HTERT RPE-1 (cell line): ENCODE results near the gene FGFRL1.

ENCODE experiments used
- in situ Hi-C: fragments of 300-500 bp; cut with MboI; formaldehyde crosslinking; loops from 4 replicates; pipeline ENCODE4 v1.14.3; 2020; ENCODE audit warnings: low sequenced_read_pairs

The FGFRL1 gene

DNA sequence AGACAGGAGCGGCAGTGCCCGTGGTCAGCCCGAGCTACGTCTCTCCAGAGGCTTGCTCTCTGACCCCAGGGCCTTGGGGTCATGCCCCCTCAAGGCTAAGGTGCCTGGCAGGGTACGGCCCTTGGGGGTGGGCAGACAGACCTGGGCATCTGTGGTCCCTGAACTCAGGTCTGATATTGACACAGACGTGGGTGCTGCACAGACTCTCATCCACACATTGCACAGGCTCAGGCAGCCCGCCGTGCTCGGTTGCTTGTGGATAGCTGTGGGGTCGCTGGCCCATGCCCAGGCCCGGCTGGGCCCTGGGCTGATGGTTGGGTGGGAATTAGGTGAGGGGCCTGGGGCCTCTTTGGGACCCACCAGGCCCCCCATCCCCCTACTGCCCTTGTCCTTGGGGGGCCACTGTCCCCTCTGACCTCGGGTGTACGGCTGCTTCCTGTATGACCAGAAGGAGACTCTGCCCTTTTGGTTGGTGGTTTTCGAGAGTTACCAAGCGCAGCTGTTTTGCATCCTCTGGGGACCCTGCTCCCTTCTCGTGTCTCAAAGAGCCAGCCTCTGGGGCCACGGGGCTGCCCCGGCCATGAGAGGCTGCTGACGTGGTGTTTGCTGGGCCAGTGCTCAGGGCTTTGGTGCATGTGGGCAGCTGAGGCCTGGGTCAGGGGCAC, 10.1 kb downstream of the FGFRL1 start:
- in situ Hi-C loops, result no loop called here

DNA sequence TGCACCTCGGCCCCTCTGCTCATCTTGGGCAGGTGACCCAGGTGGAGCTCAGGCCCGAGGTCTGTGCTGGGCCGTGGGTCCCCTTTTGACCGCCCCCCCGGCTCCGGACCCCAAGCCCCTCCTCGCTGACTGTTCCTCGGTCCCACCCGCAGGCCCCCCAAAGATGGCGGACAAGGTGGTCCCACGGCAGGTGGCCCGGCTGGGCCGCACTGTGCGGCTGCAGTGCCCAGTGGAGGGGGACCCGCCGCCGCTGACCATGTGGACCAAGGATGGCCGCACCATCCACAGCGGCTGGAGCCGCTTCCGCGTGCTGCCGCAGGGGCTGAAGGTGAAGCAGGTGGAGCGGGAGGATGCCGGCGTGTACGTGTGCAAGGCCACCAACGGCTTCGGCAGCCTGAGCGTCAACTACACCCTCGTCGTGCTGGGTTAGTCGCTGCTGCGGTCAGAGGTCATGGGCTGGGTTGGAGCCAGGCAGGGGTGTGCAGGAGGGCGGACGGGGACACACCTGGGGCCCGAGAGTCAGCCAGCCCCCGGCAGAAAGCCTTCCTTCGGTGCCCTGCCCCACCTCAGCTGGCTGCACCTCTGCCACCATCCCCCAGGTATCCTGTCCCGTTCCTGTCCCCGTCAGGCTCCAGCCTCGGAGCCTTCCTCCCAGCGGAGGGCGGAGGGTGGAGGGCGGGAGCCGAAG, 10.8 kb downstream of the FGFRL1 start:
- in situ Hi-C loops, result no loop called here

GRCh38 chr4:1022739-1023066, 11.3 kb downstream of the FGFRL1 start:
- in situ Hi-C loops, result no loop called here

GRCh38 chr4:1023075-1023640, 11.7 kb downstream of the FGFRL1 start:
- in situ Hi-C loops, result no loop called here

DNA sequence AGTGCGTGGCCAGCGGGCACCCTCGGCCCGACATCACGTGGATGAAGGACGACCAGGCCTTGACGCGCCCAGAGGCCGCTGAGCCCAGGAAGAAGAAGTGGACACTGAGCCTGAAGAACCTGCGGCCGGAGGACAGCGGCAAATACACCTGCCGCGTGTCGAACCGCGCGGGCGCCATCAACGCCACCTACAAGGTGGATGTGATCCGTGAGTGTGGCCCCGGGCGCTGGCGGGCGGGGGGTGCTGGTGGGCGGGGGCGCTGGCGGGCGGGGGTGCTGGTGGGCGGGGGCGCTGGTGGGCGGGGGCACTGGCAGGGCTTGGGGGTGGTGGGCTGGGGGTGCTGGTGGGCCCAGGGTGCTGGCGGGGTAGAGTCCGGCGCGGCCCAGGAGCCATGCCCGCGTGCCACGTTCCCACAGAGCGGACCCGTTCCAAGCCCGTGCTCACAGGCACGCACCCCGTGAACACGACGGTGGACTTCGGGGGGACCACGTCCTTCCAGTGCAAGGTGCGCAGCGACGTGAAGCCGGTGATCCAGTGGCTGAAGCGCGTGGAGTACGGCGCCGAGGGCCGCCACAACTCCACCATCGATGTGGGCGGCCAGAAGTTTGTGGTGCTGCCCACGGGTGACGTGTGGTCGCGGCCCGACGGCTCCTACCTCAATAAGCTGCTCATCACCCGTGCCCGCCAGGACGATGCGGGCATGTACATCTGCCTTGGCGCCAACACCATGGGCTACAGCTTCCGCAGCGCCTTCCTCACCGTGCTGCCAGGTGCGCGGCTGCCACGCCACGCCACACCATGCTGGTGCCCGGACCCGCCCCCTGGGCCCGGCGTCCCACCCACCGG, 12.7 kb downstream of the FGFRL1 start:
- in situ Hi-C loops, result no loop called here

DNA sequence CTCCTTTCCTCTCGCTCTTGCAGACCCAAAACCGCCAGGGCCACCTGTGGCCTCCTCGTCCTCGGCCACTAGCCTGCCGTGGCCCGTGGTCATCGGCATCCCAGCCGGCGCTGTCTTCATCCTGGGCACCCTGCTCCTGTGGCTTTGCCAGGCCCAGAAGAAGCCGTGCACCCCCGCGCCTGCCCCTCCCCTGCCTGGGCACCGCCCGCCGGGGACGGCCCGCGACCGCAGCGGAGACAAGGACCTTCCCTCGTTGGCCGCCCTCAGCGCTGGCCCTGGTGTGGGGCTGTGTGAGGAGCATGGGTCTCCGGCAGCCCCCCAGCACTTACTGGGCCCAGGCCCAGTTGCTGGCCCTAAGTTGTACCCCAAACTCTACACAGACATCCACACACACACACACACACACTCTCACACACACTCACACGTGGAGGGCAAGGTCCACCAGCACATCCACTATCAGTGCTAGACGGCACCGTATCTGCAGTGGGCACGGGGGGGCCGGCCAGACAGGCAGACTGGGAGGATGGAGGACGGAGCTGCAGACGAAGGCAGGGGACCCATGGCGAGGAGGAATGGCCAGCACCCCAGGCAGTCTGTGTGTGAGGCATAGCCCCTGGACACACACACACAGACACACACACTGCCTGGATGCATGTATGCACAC, 13.6 kb downstream of the FGFRL1 start:
- in situ Hi-C loops, result no loop called here

DNA sequence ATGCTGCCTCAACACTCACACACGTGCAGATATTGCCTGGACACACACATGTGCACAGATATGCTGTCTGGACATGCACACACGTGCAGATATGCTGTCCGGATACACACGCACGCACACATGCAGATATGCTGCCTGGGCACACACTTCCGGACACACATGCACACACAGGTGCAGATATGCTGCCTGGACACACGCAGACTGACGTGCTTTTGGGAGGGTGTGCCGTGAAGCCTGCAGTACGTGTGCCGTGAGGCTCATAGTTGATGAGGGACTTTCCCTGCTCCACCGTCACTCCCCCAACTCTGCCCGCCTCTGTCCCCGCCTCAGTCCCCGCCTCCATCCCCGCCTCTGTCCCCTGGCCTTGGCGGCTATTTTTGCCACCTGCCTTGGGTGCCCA, 14.7 kb downstream of the FGFRL1 start:
- in situ Hi-C loops, result no loop called here

- in situ Hi-C loops, result no loop called here
Measured at GRCh38 chr4:1027219-1027914, 15.9 kb downstream of the FGFRL1 start.

GRCh38 chr4:1027915-1028238, 16.5 kb downstream of the FGFRL1 start:
- in situ Hi-C loops, result no loop called here

GRCh38 chr4:1028574-1029220, 17.3 kb downstream of the FGFRL1 start:
- in situ Hi-C loops, result no loop called here

GRCh38 chr4:1029529-1029928, 18.1 kb downstream of the FGFRL1 start:
- in situ Hi-C loops, result no loop called here

GRCh38 chr4:1030031-1030430, 18.6 kb downstream of the FGFRL1 start:
- in situ Hi-C loops, result no loop called here

- in situ Hi-C loops, result no loop called here
Measured at GRCh38 chr4:1030559-1030958, 19.1 kb downstream of the FGFRL1 start.

DNA sequence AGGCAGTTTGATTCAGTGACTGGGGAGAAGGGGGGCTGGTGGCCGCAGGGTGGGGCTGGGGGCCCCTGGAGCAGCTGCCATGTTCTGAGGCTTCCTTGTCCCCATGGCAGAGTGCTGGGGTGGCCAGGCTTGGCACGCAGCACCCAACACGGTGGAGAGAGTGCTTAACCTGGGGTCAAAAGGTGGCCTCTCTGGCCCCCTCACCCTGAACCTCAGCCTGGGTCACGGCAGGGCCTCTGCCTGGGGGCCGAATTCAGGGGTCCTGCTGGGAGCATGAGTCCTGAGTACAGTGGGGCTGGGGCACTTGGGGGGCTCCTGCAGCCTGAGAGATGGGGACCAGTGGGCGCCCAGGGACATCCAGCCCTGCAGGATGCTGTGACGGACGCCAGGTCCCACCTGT, 19.9 kb downstream of the FGFRL1 start:
- in situ Hi-C loops, result no loop called here

GRCh38 chr4:1031956-1032795, 20.8 kb downstream of the FGFRL1 start:
- in situ Hi-C loops, result no loop called here

GRCh38 chr4:1032861-1033260, 21.4 kb downstream of the FGFRL1 start:
- in situ Hi-C loops, result no loop called here

DNA sequence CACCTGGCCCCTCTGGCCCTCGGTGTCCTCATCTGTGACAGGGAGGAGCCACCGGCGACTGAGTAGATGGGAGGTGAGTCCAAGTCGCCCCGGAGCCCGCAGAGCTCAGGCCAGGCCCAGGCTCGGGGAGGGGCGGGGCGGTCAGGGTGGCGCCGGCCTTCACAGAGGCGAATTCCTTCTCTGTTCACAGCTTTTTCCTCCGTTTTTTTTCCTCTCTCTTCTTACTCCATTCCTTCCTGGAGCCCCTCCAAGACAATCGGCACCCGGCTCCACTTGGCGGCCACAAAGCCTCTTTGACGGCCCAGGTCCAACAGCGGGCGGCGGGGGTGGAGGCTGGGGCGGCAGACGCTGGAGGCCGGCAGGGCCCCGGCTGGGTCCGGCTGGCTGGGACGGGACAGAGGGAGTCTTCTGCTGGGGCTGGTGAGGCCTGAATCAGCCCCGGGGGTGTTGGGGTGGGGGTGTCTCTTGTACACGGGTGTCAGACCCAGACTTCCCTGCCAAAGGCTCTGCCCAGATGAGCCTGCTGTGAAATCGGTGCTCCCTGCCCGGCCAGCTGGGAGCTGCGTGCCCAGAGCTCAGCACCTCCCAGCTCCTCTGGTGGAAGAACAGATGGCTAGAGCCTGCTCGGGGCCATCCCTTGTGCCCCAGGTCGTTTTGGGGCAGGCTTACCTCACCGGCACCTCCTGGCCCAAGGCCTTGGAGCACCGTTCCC, 22.6 kb downstream of the FGFRL1 start:
- in situ Hi-C loops, result no loop called here

- in situ Hi-C loops, result no loop called here
Measured at GRCh38 chr4:1035510-1035909, 24.1 kb downstream of the FGFRL1 start.

DNA sequence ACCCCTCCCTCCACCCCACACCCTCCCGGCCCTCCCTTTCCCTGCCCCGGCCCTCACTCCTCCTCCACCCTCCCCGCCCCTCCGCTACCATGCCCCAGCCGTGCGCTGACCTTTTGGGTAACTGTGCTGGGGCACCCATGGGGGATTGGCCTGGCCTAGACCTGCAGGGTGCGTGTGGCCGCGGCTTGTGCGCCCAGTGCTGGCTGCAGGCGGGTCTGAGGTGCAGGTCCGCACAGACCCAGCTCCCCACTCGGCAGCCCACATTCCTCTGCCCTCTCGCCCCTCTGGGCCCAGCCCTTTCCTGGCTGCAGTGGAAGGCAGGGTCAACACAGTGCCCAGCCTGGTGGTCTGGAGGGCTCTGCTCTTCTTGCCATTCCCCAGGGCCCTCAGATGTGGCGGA, 24.7 kb downstream of the FGFRL1 start:
- in situ Hi-C loops, result no loop called here
